CD4-positive, alpha-beta T cell (primary cell): ENCODE measurements around the gene ST6GAL1. TPM values are rescaled to one million over a fixed set of nuclear protein-coding genes. Genes with fewer than 3 reads are reported as not detected.
A peak's percentile ranks its signal among the peaks of the same experiment; 100 is the strongest.

Experiments used
- ATAC-seq: fragments of 200-7000 bp; cut with Tn5 transposase; one replicate; pipeline ENCODE4 v1.10.0; 2022; ENCODE audit warnings: mild to moderate bottlenecking; ENCODE audit not compliant: poor library complexity
- CTCF ChIA-PET: fragments of 350-600 bp; sonication (Branson Sonifier 250); formaldehyde crosslinking; loops from one replicate; lab custom pipeline; 2021; ENCODE audit warnings: antibody characterized with exemption, inconsistent platforms; lab: Charles Lee
- POLR2A ChIA-PET: fragments of 350-600 bp; sonication (Branson Sonifier 250); formaldehyde crosslinking; loops from one replicate; lab custom pipeline; 2021; ENCODE audit warnings: antibody characterized with exemption, inconsistent platforms; lab: Charles Lee
- DNase-seq, 14 experiments: peaks; one replicate each; pipeline ENCODE4 v3.0.0-alpha.2; 2013 to 2020; ENCODE audit warnings: mixed read lengths in 2 of 14
- H3K27ac ChIP-seq, 2 donors: one replicate each; pipeline versions ENCODE4 v1.5.1 to v1.7.0; 2013; ENCODE audit warnings: low read length in 2 of 2, low read depth in 1 of 2, mild to moderate bottlenecking in 1 of 2
- H3K27me3 ChIP-seq, 2 experiments: 1 replicate in 1 of 2; 2 replicates in 1 of 2; pipeline versions ENCODE4 v1.6.1 to v1.7.0; 2013; ENCODE audit warnings: low read length in 2 of 2, control low read depth in 1 of 2, mild to moderate bottlenecking in 1 of 2, moderate library complexity in 1 of 2; ENCODE audit not compliant: insufficient read depth in 2 of 2, control insufficient read depth in 1 of 2
- H3K36me3 ChIP-seq: one replicate; pipeline ENCODE4 v1.6.1; 2013; ENCODE audit warnings: low read length, control low read depth; ENCODE audit not compliant: insufficient read depth
- H3K4me1 ChIP-seq: one replicate; pipeline ENCODE4 v1.6.1; 2013; ENCODE audit warnings: low read length, control low read depth; ENCODE audit not compliant: insufficient read depth
- H3K4me3 ChIP-seq: one replicate; pipeline ENCODE4 v1.5.1; 2013; ENCODE audit warnings: mild to moderate bottlenecking, low read length, moderate library complexity
- H3K9me3 ChIP-seq, 2 experiments: 1 replicate in 1 of 2; 2 replicates in 1 of 2; pipeline versions ENCODE4 v1.6.1 to v1.7.0; 2013; ENCODE audit warnings: low read length in 2 of 2, mild to moderate bottlenecking in 2 of 2, control low read depth in 1 of 2, moderate library complexity in 1 of 2; ENCODE audit not compliant: control insufficient read depth in 1 of 2, insufficient read depth in 1 of 2
- H3K27ac Mint-ChIP-seq: one replicate; pipeline ENCODE4 v1.8.0; 2020; ENCODE audit warnings: mixed read lengths
- H3K27me3 Mint-ChIP-seq: one replicate; pipeline ENCODE4 v1.8.0; 2021; ENCODE audit warnings: mixed read lengths
- H3K36me3 Mint-ChIP-seq: one replicate; pipeline ENCODE4 v1.8.0; 2021; ENCODE audit warnings: low read depth, mixed read lengths
- H3K4me1 Mint-ChIP-seq: one replicate; pipeline ENCODE4 v1.8.0; 2021; ENCODE audit warnings: low read depth, mixed read lengths
- H3K4me3 Mint-ChIP-seq: one replicate; pipeline ENCODE4 v1.8.0; 2020; ENCODE audit warnings: mild to moderate bottlenecking, mixed read lengths
- H3K9me3 Mint-ChIP-seq: one replicate; pipeline ENCODE4 v1.8.0; 2020; ENCODE audit warnings: mixed read lengths
- intact Hi-C, 2 experiments: fragments of 100-400 bp; cut with DNase I in 1 of 2; cut with micrococcal nuclease in 1 of 2; formaldehyde crosslinking; loops; one replicate each; pipeline versions ENCODE4 v1.15.1 to v1.9.0; 2023 to 2025; cut with DNase I, micrococcal nuclease
- total RNA-seq, 174 experiments: library from RNA in 2 of 174; stranded (reverse) in 2 of 174; gene quantifications; one replicate each; pipeline ENCODE4 v1.2.3 and lab custom pipeline; 2021 to 2026
- TF ChIP-seq, protein P1 (sequence below): fragments of 200-600 bp; IDR thresholded peaks from one replicate; pipeline ENCODE4 v1.8.0; 2022; ENCODE audit warnings: antibody characterized with exemption, mild to moderate bottlenecking

ST6GAL1 gene
- total RNA-seq, 2 experiments from 2014 or later = 27.6 to 29.1 TPM

DNA sequence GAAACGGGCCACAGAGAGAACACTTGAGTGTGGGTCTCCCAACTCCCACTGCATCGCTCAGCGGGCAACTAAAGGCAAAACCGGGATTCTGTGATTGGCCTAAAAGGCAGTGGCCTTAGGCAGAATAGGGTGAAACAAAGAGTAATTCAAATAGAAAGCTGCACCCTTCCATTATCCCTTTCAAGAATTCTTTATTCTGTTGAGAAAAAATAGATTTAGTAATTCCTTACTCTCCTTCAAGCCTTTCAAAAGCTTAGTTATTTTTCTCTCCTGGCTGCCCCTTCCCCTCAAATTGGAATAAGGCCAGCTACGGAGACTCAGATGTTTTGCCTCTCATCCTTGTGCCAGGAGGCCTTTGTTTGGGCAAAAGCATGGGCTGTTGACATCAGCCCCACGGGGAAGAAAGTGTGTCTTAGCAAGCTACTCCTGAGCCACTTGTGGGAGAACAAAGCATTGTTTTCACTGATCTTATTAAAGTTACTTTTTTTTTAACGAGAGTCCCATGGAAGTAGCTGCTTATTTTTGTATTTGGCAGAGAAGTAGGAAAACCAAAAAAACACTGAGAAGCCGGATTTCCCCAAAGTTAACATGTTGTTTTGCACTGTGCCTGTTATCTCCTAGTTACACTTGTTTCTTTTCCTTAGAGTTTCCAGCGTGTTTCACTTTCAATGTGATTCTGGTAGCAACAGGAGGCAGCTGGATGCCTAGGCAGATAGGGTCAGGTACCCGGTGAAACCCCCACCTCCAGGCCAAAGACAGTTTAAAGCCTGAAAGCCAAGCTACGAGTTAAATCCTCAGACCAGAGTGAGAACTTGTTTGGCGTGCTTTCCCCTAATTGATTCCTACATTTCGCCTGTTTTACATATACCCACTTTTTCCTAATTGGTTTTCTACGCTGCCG is 2.2 kb downstream of the ST6GAL1 start:
- peak overlapping the region; percentile 68 to 87 for H3K27ac ChIP-seq
- Mint-ChIP-seq H3K36me3 (peaks cover 73% of the 10 kb centered on the region), H3K4me3 (peak overlapping the region; percentile 100), H3K4me1 (peaks cover 55% of the 10 kb centered on the region), H3K9me3 (no peaks in the 10 kb centered on the region), H3K27me3 (no peaks in the 10 kb centered on the region), H3K27ac (peak overlapping the region; percentile 94)
- H3K4me3 ChIP-seq = peak overlapping the region; percentile 97
- peaks cover 34% of the 10 kb centered on the region for H3K36me3 ChIP-seq
- H3K9me3 ChIP-seq = peaks cover 0 to 3% of the 10 kb centered on the region in 2 experiments
- ChIA-PET CTCF (interaction anchor here (0.8 to 3.9 kb wide), 11 partner anchors 9 to 233 kb away, joined by 3 to 23 read pairs (median 4); partner anchors contain the start of gene RPL39L), POLR2A (interaction anchor here (0.8 to 5.3 kb wide), 19 partner anchors 10 to 207 kb away, joined by 3 to 88 read pairs (median 6); partner anchors contain the start of genes EIF4A2 and RPL39L)
- ATAC-seq (no peak), DNase-seq (peak in 1 of 14 experiments; percentile 18)
- H3K4me1 ChIP-seq = peaks cover 41% of the 10 kb centered on the region
- no peaks in the 10 kb centered on the region for H3K27me3 ChIP-seq
- intact Hi-C loops = loop anchor here (5.0 to 10.0 kb wide), 5 partner anchors 55 to 358 kb away; partner anchors contain the start of gene DNAJB11 (in 1 of the 2)
- TF ChIP-seq, protein P1, sequence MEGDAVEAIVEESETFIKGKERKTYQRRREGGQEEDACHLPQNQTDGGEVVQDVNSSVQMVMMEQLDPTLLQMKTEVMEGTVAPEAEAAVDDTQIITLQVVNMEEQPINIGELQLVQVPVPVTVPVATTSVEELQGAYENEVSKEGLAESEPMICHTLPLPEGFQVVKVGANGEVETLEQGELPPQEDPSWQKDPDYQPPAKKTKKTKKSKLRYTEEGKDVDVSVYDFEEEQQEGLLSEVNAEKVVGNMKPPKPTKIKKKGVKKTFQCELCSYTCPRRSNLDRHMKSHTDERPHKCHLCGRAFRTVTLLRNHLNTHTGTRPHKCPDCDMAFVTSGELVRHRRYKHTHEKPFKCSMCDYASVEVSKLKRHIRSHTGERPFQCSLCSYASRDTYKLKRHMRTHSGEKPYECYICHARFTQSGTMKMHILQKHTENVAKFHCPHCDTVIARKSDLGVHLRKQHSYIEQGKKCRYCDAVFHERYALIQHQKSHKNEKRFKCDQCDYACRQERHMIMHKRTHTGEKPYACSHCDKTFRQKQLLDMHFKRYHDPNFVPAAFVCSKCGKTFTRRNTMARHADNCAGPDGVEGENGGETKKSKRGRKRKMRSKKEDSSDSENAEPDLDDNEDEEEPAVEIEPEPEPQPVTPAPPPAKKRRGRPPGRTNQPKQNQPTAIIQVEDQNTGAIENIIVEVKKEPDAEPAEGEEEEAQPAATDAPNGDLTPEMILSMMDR = no peak

GRCh38 chr3:186933816-186934215 is 3.5 kb downstream of the ST6GAL1 start:
- DNase-seq = no peak
- peak overlapping the region; percentile 94 for H3K27ac Mint-ChIP-seq
- POLR2A ChIA-PET = interaction anchor here (1.5 to 5.3 kb wide), 4 partner anchors 17 to 151 kb away, joined by 4 to 88 read pairs (median 18); partner anchors contain the start of gene EIF4A2
- Histone ChIP-seq H3K27ac (no peak overlapping the region), H3K4me1 (peaks cover 44% of the 10 kb centered on the region), H3K9me3 (no peaks in the 10 kb centered on the region), H3K4me3 (no peak overlapping the region), H3K36me3 (peaks cover 38% of the 10 kb centered on the region), H3K27me3 (no peaks in the 10 kb centered on the region)
- H3K27me3 Mint-ChIP-seq = no peaks in the 10 kb centered on the region
- TF ChIP-seq, protein P1 = no peak
- H3K9me3 Mint-ChIP-seq = no peaks in the 10 kb centered on the region
- peaks cover 78% of the 10 kb centered on the region for H3K36me3 Mint-ChIP-seq
- ATAC-seq = no peak
- intact Hi-C loops = loop anchor here (5.0 to 10.0 kb wide), 5 partner anchors 57 to 359 kb away; partner anchors contain the start of gene DNAJB11 (in 1 of the 2)
- CTCF ChIA-PET = interaction anchor here (1.5 kb wide), 1 partner anchor 84 kb away, joined by 3 read pairs; no protein-coding TSS in a partner anchor
- H3K4me1 Mint-ChIP-seq = peaks cover 64% of the 10 kb centered on the region
- peak overlapping the region; percentile 31 for H3K4me3 Mint-ChIP-seq

DNA sequence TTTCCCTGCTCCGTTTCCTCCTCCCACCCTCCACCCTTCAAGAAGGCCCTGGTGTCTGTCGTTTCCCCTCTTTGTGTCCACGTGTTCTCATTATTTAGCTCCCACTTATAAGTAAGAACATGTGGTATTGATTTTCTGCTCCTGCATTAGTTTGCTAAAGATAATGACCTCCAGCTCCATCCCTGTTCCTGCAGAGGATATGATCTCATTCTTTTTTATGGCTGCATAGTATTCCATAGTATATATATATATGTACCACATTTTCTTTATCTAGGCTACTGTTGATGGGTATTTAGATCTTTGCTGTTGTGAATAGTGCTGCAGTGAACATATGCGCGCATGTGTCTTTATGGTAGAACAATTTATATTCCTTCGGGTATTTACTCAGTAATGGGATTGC is 4.8 kb downstream of the ST6GAL1 start:
- intact Hi-C loops = loop anchor here in 1 of 2 experiments (10.0 kb wide), 1 partner anchor 360 kb away; the partner anchor contains the start of gene DNAJB11
- H3K4me3 ChIP-seq = no peak overlapping the region
- H3K9me3 ChIP-seq = no peaks in the 10 kb centered on the region
- Mint-ChIP-seq H3K36me3 (peaks cover 80% of the 10 kb centered on the region), H3K27ac (peak overlapping the region; percentile 15), H3K9me3 (no peaks in the 10 kb centered on the region), H3K27me3 (no peaks in the 10 kb centered on the region), H3K4me3 (peak overlapping the region; percentile 31), H3K4me1 (peaks cover 67% of the 10 kb centered on the region)
- no peaks in the 10 kb centered on the region for H3K27me3 ChIP-seq
- CTCF ChIA-PET = interaction anchor here (0.7 kb wide), 1 partner anchor 18 kb away, joined by 3 read pairs; no protein-coding TSS in a partner anchor
- TF ChIP-seq, protein P1 = no peak
- POLR2A ChIA-PET = interaction anchor here (1.1 to 5.3 kb wide), 4 partner anchors 19 to 152 kb away, joined by 3 to 88 read pairs (median 17); partner anchors contain the start of gene EIF4A2
- ATAC-seq = no peak
- H3K4me1 ChIP-seq = peaks cover 48% of the 10 kb centered on the region
- DNase-seq = no peak
- H3K36me3 ChIP-seq = peaks cover 43% of the 10 kb centered on the region
- no peak overlapping the region for H3K27ac ChIP-seq
